ENCODE data around the gene ETFB.

- no peak for TF ChIP-seq CTCF (IDR thresholded peaks at IDR 0.05)
- TF ChIP-seq POLR2A (IDR thresholded peaks at IDR 0.05) = no peak
Measured at GRCh38 chr19:51368366-51369282, 2.4 kb upstream of the ETFB start, which contains the start of gene CLDND2.

Measured in lower leg skin (tissue), 3 donors.